Muscle of back (tissue), 11 donors: Measurements from ENCODE around the gene ZNF205. TPM values are rescaled to one million over a fixed set of nuclear protein-coding genes. Genes with fewer than 3 reads are reported as not detected.
A peak's percentile ranks its signal among the peaks of the same experiment; 100 is the strongest.
"Not testable (repeated sequence)": the region's sequence is repeated elsewhere in the genome, so short reads cannot be mapped to it uniquely, and the experiment has no call there.

Experiments used
- DNase-seq, 3 donors: peaks; one replicate each; pipeline versions ENCODE4 v3.0.0 to v3.0.0-alpha.2; 2013
- polyA plus RNA-seq, 10 donors: library from polyadenylated mRNA; unstranded; fragments of 120-200 nt; gene quantifications; one replicate each; pipeline ENCODE4 v1.2.1, GENCODE V29; 2013; ENCODE audit not compliant: insufficient read length in 10 of 10

Gene ZNF205
- polyA plus RNA-seq, 10 donors: 7.5 to 14.6 (median 11.7) TPM

- peak in 1 of 3 donors; percentile 63 for DNase-seq
Measured at GRCh38 chr16:3131755-3132377, 19.5 kb downstream of the ZNF205 start.

- DNase-seq: no peak
Measured at GRCh38 chr16:3133844-3134243, 21.5 kb downstream of the ZNF205 start.

- peak; percentile 98 to 99 (median 99) for DNase-seq
Measured at GRCh38 chr16:3134338-3135125, 22.1 kb downstream of the ZNF205 start, which contains the start of gene ZNF213. ZNF213 (plus strand) TSS chr16:3135029; CDS start chr16:3137281, 2,252 bp downstream.

- DNase-seq: peak in 1 of 3 donors; percentile 87
Measured at GRCh38 chr16:3135126-3135715, 22.8 kb downstream of the ZNF205 start.

- no peak for DNase-seq
Measured at GRCh38 chr16:3137267-3137666, 24.9 kb downstream of the ZNF205 start.

GRCh38 chr16:3138342-3138741 lies 26.0 kb downstream of the ZNF205 start:
- no peak for DNase-seq

GRCh38 chr16:3138823-3139426 lies 26.5 kb downstream of the ZNF205 start:
- DNase-seq: no peak

- DNase-seq: not testable (repeated sequence)
Measured at GRCh38 chr16:3139561-3139960, 27.2 kb downstream of the ZNF205 start.

- no peak for DNase-seq
Measured at GRCh38 chr16:3140603-3141427, 28.4 kb downstream of the ZNF205 start.

- DNase-seq: no peak
Measured at GRCh38 chr16:3141781-3142311, 29.5 kb downstream of the ZNF205 start.

GRCh38 chr16:3142327-3142726 lies 29.9 kb downstream of the ZNF205 start:
- DNase-seq: no peak

- no peak for DNase-seq
Measured at GRCh38 chr16:3142770-3143169, 30.4 kb downstream of the ZNF205 start.

- DNase-seq: no peak
Measured at GRCh38 chr16:3143189-3143588, 30.8 kb downstream of the ZNF205 start.

- DNase-seq: peak in 2 of 3 donors; percentile 41 to 54
Measured at GRCh38 chr16:3143598-3144320, 31.4 kb downstream of the ZNF205 start.

- DNase-seq: no peak
Measured at GRCh38 chr16:3144321-3144983, 32.1 kb downstream of the ZNF205 start.

- no peak for DNase-seq
Measured at GRCh38 chr16:3145151-3145550, 32.8 kb downstream of the ZNF205 start.

GRCh38 chr16:3145660-3146059 lies 33.3 kb downstream of the ZNF205 start:
- no peak for DNase-seq

GRCh38 chr16:3147046-3147756 lies 34.8 kb downstream of the ZNF205 start:
- no peak for DNase-seq

- no peak for DNase-seq
Measured at GRCh38 chr16:3147757-3148104, 35.3 kb downstream of the ZNF205 start.
